Smooth muscle cell (in vitro differentiated cells): Measurements from ENCODE around the gene LRRC2. TPM values are rescaled to one million over a fixed set of nuclear protein-coding genes. Genes with fewer than 3 reads are reported as not detected.

Experiments
- DNase-seq: peaks from one replicate; lab custom pipeline; 2025; ENCODE audit not compliant: unreplicated experiment; lab: John Stamatoyannopoulos, UW
- H2AFZ ChIP-seq: fragments of 200-600 bp; sonication (generic); 2 replicates; pipeline ENCODE4 v1.6.0; 2016; ENCODE audit warnings: antibody characterized with exemption, low read depth, mild to moderate bottlenecking
- H3F3A ChIP-seq: fragments of 200-600 bp; sonication (generic); 2 replicates; pipeline ENCODE4 v1.6.0; 2017; ENCODE audit warnings: antibody characterized with exemption, low read depth
- H3K27ac ChIP-seq: fragments of 200-600 bp; sonication (generic); 2 replicates; pipeline ENCODE4 v1.5.1; 2016; ENCODE audit warnings: low read depth, mild to moderate bottlenecking
- H3K27me3 ChIP-seq: fragments of 200-600 bp; sonication (generic); 2 replicates; pipeline ENCODE4 v1.6.1; 2016; ENCODE audit warnings: low read depth, mild to moderate bottlenecking
- H3K36me3 ChIP-seq: fragments of 200-600 bp; sonication (generic); 2 replicates; pipeline ENCODE4 v1.5.1; 2016; ENCODE audit warnings: low read depth
- H3K4me1 ChIP-seq: fragments of 200-600 bp; sonication (generic); 2 replicates; pipeline ENCODE4 v1.5.1; 2016; ENCODE audit warnings: low read depth
- H3K4me2 ChIP-seq: fragments of 200-600 bp; sonication (generic); 2 replicates; pipeline ENCODE4 v1.6.0; 2016; ENCODE audit warnings: mild to moderate bottlenecking
- H3K4me3 ChIP-seq: fragments of 200-600 bp; sonication (generic); 2 replicates; pipeline ENCODE4 v1.5.1; 2016; ENCODE audit warnings: mild to moderate bottlenecking
- H3K79me2 ChIP-seq: fragments of 200-600 bp; sonication (generic); 2 replicates; pipeline ENCODE4 v1.6.0; 2016; ENCODE audit warnings: low read depth, mild to moderate bottlenecking
- H3K9ac ChIP-seq: fragments of 200-600 bp; sonication (generic); 2 replicates; pipeline ENCODE4 v1.6.0; 2016; ENCODE audit warnings: low read depth
- H3K9me3 ChIP-seq: fragments of 200-600 bp; sonication (generic); replicated peaks from 2 replicates; pipeline ENCODE4 v1.5.1; 2016; ENCODE audit warnings: low read depth
- H4K20me1 ChIP-seq: fragments of 200-600 bp; sonication (generic); 2 replicates; pipeline ENCODE4 v1.6.0; 2016; ENCODE audit warnings: low read depth
- WGBS: methylation state at CpG from one replicate; pipeline ENCODE4 v1.1.7; 2016; ENCODE audit warnings: low lambda C conversion rate; 5-methylcytosine and 5-hydroxymethylcytosine counted together
- polyA plus RNA-seq: library from polyadenylated mRNA; unstranded; fragments of >200 nt; fragmentation: Nextera tagmentation; extraction: Ambion mirVana; gene quantifications from 2 replicates; pipeline ENCODE4 v1.2.1, GENCODE V29; 2016
- total RNA-seq: library from RNA; depleted of rRNA; stranded (reverse); fragments of >200 nt; gene quantifications from 2 replicates; pipeline ENCODE4 v1.2.3, GENCODE V29; 2014
- TF ChIP-seq, protein P1 (sequence below): fragments of 200-600 bp; sonication (generic); IDR thresholded peaks from 2 replicates; pipeline ENCODE4 v1.5.1; 2017; ENCODE audit warnings: borderline replicate concordance, mild to moderate bottlenecking, antibody characterized with exemption; ENCODE audit not compliant: insufficient read depth, poor library complexity, severe bottlenecking

The LRRC2 gene
- total and polyA plus RNA-seq, 2 experiments from 2014 or later, result 2.0 to 2.7 TPM

DNA sequence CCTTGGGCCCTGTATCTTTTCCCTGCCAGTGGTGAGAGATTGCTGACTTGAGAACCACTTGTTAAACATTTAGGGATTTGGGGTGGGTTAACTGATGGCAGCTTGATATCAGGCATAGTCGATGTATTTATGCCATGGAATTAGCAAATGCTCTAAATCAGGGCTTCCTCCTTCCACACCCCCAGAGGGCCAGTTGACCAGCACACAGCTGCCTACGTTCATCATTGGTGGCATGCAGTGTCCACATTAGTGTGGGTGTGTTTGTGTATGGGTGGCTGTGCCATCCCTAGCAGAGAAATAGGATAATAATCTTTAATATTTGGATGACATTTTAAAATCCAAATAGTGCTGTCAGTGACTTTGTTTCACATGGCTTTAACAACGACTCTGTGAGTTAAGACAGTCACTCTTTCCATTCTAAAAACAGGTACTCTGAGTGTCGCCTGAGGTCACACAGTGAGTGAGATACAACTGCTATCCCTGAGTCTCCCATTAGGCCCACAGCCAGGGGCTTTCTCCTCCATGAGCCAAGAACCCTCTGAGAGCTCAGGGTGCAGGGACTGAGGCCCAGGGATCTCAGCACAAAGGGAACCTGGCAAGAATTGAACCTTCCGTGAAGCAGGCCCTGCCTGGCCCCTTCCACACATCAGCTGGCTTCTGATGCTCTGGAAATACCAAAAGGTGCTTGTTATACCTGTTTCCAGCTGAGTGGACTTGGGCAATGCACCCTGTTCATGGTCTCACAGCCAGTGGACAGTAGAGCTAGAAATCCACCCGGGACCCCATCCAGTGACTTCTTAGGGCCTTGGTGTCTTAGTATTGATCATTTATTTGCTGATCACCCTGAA is 97.1 kb downstream of the LRRC2 start:
- H3K4me2 ChIP-seq, result no peak overlapping the region
- H3K4me3 ChIP-seq, result no peak overlapping the region
- H3K27me3 ChIP-seq, result peaks cover 26% of the 10 kb centered on the region
- TF ChIP-seq, protein P1, sequence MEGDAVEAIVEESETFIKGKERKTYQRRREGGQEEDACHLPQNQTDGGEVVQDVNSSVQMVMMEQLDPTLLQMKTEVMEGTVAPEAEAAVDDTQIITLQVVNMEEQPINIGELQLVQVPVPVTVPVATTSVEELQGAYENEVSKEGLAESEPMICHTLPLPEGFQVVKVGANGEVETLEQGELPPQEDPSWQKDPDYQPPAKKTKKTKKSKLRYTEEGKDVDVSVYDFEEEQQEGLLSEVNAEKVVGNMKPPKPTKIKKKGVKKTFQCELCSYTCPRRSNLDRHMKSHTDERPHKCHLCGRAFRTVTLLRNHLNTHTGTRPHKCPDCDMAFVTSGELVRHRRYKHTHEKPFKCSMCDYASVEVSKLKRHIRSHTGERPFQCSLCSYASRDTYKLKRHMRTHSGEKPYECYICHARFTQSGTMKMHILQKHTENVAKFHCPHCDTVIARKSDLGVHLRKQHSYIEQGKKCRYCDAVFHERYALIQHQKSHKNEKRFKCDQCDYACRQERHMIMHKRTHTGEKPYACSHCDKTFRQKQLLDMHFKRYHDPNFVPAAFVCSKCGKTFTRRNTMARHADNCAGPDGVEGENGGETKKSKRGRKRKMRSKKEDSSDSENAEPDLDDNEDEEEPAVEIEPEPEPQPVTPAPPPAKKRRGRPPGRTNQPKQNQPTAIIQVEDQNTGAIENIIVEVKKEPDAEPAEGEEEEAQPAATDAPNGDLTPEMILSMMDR, result no peak
- no peaks in the 10 kb centered on the region for H3K9me3 ChIP-seq
- H3K9ac ChIP-seq, result no peak overlapping the region
- no peaks in the 10 kb centered on the region for H3K4me1 ChIP-seq
- no peak for DNase-seq
- H3F3A ChIP-seq, result no peaks in the 10 kb centered on the region
- no peaks in the 10 kb centered on the region for H3K79me2 ChIP-seq
- H2AFZ ChIP-seq, result no peak overlapping the region
- no peak overlapping the region for H3K27ac ChIP-seq
- H3K36me3 ChIP-seq, result no peaks in the 10 kb centered on the region
- WGBS, result 85% methylated on average over 6 of the region's 6 CpGs
- no peaks in the 10 kb centered on the region for H4K20me1 ChIP-seq

DNA sequence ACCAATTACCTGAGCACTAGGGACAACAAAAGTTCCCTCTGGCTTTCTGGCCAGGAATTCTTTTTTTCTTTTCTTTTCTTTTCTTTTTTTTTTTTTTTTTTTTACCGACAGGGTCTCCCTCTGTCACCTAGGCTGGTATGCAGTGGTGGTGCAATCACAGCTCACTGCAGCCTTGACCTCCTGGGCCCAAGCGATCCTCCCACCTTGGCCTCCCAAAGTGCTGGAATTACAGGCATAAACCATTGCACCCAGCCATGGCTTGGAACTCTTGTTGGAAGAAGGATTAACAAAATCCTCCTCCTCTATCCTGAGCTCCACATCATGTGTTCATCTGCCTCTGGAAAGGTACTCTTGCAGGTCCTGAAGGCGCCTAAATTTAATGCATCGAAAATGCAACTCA is 98.5 kb downstream of the LRRC2 start:
- H3K27ac ChIP-seq, result no peak overlapping the region
- no peak overlapping the region for H3K4me3 ChIP-seq
- TF ChIP-seq, protein P1, result no peak
- H3K4me2 ChIP-seq, result no peak overlapping the region
- H3K36me3 ChIP-seq, result no peaks in the 10 kb centered on the region
- no peaks in the 10 kb centered on the region for H3K9me3 ChIP-seq
- H2AFZ ChIP-seq, result no peak overlapping the region
- H3K27me3 ChIP-seq, result peaks cover 33% of the 10 kb centered on the region
- WGBS, result 91% methylated on average over 4 of the region's 4 CpGs
- H3K79me2 ChIP-seq, result no peaks in the 10 kb centered on the region
- no peaks in the 10 kb centered on the region for H4K20me1 ChIP-seq
- no peak for DNase-seq
- H3F3A ChIP-seq, result no peaks in the 10 kb centered on the region
- H3K4me1 ChIP-seq, result no peaks in the 10 kb centered on the region
- no peak overlapping the region for H3K9ac ChIP-seq

DNA sequence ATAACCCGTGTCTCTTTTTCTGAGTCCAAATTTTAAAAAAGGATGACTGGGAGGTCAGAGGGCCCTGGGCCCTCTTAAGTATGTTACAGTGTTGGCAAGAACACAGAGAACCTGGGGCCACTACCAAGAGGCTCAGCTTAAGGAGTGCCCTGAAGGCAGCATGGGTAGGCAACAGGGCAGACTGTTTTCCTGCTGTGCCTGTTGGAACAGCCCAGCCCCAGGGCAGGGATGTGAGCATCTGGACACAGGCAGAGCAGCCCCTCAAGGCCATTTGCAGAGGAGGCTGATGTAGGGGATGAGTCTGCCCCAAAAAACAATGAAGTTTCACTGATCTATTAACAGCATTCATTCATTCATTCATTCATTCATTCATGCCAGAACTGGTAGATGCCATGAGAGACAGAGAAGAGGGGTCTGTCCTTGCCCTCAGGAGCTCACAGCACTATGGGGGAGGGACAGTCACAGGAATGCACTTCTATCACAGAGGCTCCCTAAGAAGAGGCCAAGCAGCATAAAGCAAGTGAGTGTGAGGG is 99.2 kb downstream of the LRRC2 start:
- H3K27ac ChIP-seq, result no peak overlapping the region
- H3K36me3 ChIP-seq, result no peaks in the 10 kb centered on the region
- no peak for DNase-seq
- no peaks in the 10 kb centered on the region for H4K20me1 ChIP-seq
- no peaks in the 10 kb centered on the region for H3K4me1 ChIP-seq
- WGBS, result 88% methylated on average over 1 of the region's 1 CpG
- no peaks in the 10 kb centered on the region for H3F3A ChIP-seq
- H3K4me3 ChIP-seq, result no peak overlapping the region
- TF ChIP-seq, protein P1, result no peak
- no peaks in the 10 kb centered on the region for H3K9me3 ChIP-seq
- no peak overlapping the region for H3K9ac ChIP-seq
- H3K27me3 ChIP-seq, result peaks cover 32% of the 10 kb centered on the region
- no peak overlapping the region for H3K4me2 ChIP-seq
- no peak overlapping the region for H2AFZ ChIP-seq
- no peaks in the 10 kb centered on the region for H3K79me2 ChIP-seq
